ENCODE data around the gene PCDHB16.
"Not testable (repeated sequence)": the region's sequence is repeated elsewhere in the genome, so short reads cannot be mapped to it uniquely, and the experiment has no call there.

PCDHB16 gene

GRCh38 chr5:141182248-141182647 is at the start of gene PCDHB16:
PCDHB16 (plus strand) TSS chr5:141182387; CDS start chr5:141182560, 173 bp downstream.
- no peak for DNase-seq

- no peak for DNase-seq
These were observed 47.0 kb upstream of the PCDHB16 start, which contains the start of gene PCDHB5 for GRCh38 chr5:141135030-141135717. PCDHB5 (plus strand) TSS chr5:141135206; CDS start chr5:141135435, 229 bp downstream.

- DNase-seq, result no peak
These were observed 46.4 kb upstream of the PCDHB16 start for GRCh38 chr5:141135718-141136266.

GRCh38 chr5:141137346-141137745 is 44.8 kb upstream of the PCDHB16 start:
- not testable (repeated sequence) for DNase-seq

GRCh38 chr5:141149812-141150211 is 32.4 kb upstream of the PCDHB16 start, which contains the start of gene PCDHB6:
PCDHB6 (plus strand) TSS chr5:141150057; CDS start chr5:141150258, 201 bp downstream.
- no peak for DNase-seq

GRCh38 chr5:141150224-141150992 is 31.8 kb upstream of the PCDHB16 start:
- DNase-seq, result no peak

GRCh38 chr5:141150993-141151325 is 31.2 kb upstream of the PCDHB16 start:
- no peak for DNase-seq

GRCh38 chr5:141151632-141152031 is 30.6 kb upstream of the PCDHB16 start:
- DNase-seq, result not testable (repeated sequence)

GRCh38 chr5:141152096-141152495 is 30.1 kb upstream of the PCDHB16 start:
- DNase-seq, result not testable (repeated sequence)

- no peak for DNase-seq
These were observed 26.4 kb upstream of the PCDHB16 start for GRCh38 chr5:141155540-141156374.

GRCh38 chr5:141157356-141157755 is 24.8 kb upstream of the PCDHB16 start:
- DNase-seq, result not testable (repeated sequence)

GRCh38 chr5:141157901-141158300 is 24.3 kb upstream of the PCDHB16 start:
- not testable (repeated sequence) for DNase-seq

- DNase-seq, result no peak
These were observed 9.6 kb upstream of the PCDHB16 start, which contains the start of gene PCDHB7 for GRCh38 chr5:141172381-141173204. PCDHB7 (plus strand) TSS chr5:141172644; CDS start chr5:141172836, 192 bp downstream.

- DNase-seq, result not testable (repeated sequence)
These were observed 7.7 kb upstream of the PCDHB16 start for GRCh38 chr5:141174291-141175104.

GRCh38 chr5:141175933-141176332 is 6.3 kb upstream of the PCDHB16 start:
- DNase-seq, result no peak

- not testable (repeated sequence) for DNase-seq
These were observed 4.5 kb upstream of the PCDHB16 start, which contains the start of gene PCDHB8 for GRCh38 chr5:141177577-141178191. PCDHB8 (plus strand) TSS chr5:141177790; CDS start chr5:141178035, 245 bp downstream.

- DNase-seq, result not testable (repeated sequence)
These were observed 2.8 kb upstream of the PCDHB16 start for GRCh38 chr5:141179371-141179770.

GRCh38 chr5:141179876-141180275 is 2.3 kb upstream of the PCDHB16 start:
- DNase-seq, result not testable (repeated sequence)

GRCh38 chr5:141180313-141180712 is 1.9 kb upstream of the PCDHB16 start:
- no peak for DNase-seq

Measured in activated effector memory CD4-positive, alpha-beta T cell treated with anti-CD3 and anti-CD28 coated beads, Interleukin-2, amount 50 U/mL, for 16 hours (primary cell).